Stimulated activated CD4-positive, alpha-beta T cell treated with anti-CD3 and anti-CD28 coated beads, Interleukin-15, amount 100 ng/mL, for 1 hour (primary cell): Measurements from ENCODE around the gene UEVLD.

ENCODE experiments used
- DNase-seq, 2 donors: peaks; one replicate each; pipeline ENCODE4 v3.0.0-alpha.2; 2020; ENCODE audit warnings: low read depth in 1 of 2, low spot score in 1 of 2

UEVLD gene

GRCh38 chr11:18590571-18590970 is 2.0 kb upstream of the UEVLD start:
- no peak for DNase-seq

- no peak for DNase-seq
Observed at GRCh38 chr11:18581825-18582224, 6.7 kb downstream of the UEVLD start.

- no peak for DNase-seq
Observed at GRCh38 chr11:18580113-18580766, 8.3 kb downstream of the UEVLD start.

- DNase-seq, result no peak
Observed at GRCh38 chr11:18578975-18579598, 9.4 kb downstream of the UEVLD start.

- no peak for DNase-seq
Observed at GRCh38 chr11:18575361-18575760, 13.2 kb downstream of the UEVLD start.

- DNase-seq, result no peak
Observed at GRCh38 chr11:18567081-18567480, 21.5 kb downstream of the UEVLD start.

- no peak for DNase-seq
Observed at GRCh38 chr11:18566406-18566805, 22.1 kb downstream of the UEVLD start.

GRCh38 chr11:18564149-18564548 is 24.4 kb downstream of the UEVLD start:
- DNase-seq, result no peak

- no peak for DNase-seq
Observed at GRCh38 chr11:18563090-18563730, 25.3 kb downstream of the UEVLD start.

GRCh38 chr11:18548001-18548400 is 40.5 kb downstream of the UEVLD start:
- no peak for DNase-seq

- no peak for DNase-seq
Observed at GRCh38 chr11:18540207-18541009, 48.1 kb downstream of the UEVLD start.

- DNase-seq, result no peak
Observed at GRCh38 chr11:18536209-18536608, 52.3 kb downstream of the UEVLD start.

GRCh38 chr11:18534245-18534644 is 54.3 kb downstream of the UEVLD start:
- no peak for DNase-seq

- no peak for DNase-seq
Observed at GRCh38 chr11:18533365-18533764, 55.2 kb downstream of the UEVLD start.

GRCh38 chr11:18527512-18527911 is 61.0 kb downstream of the UEVLD start:
- DNase-seq, result no peak

- peak; percentile 84 to 86 for DNase-seq
Observed at GRCh38 chr11:18526521-18527296, 61.8 kb downstream of the UEVLD start, which contains the start of gene TSG101. TSG101 (minus strand) TSS chr11:18526942; CDS start chr11:18526816, 126 bp downstream.

- no peak for DNase-seq
Observed at GRCh38 chr11:18526130-18526520, 62.4 kb downstream of the UEVLD start.

- DNase-seq, result no peak
Observed at GRCh38 chr11:18524248-18524647, 64.3 kb downstream of the UEVLD start.

- no peak for DNase-seq
Observed at GRCh38 chr11:18523084-18523483, 65.5 kb downstream of the UEVLD start.

- no peak for DNase-seq
Observed at GRCh38 chr11:18522388-18522787, 66.1 kb downstream of the UEVLD start.

- no peak for DNase-seq
Observed at GRCh38 chr11:18521122-18521521, 67.4 kb downstream of the UEVLD start.
